Keratinocyte (primary cell): ENCODE results near the gene TTF1.

Source experiments
- CTCF ChIP-seq, 3 experiments: IDR thresholded peaks in 1 of 3; conservative IDR thresholded peaks in 1 of 3; optimal IDR thresholded peaks in 1 of 3; 2 replicates in 2 of 3; 3 replicates in 1 of 3; pipeline versions ENCODE3 to v1.5.1; 2011; ENCODE audit warnings: low read length in 3 of 3, mild to moderate bottlenecking in 3 of 3, moderate library complexity in 2 of 3, control low read depth in 1 of 3, inconsistent platforms in 1 of 3; ENCODE audit not compliant: insufficient read depth in 2 of 3; ENCODE audit errors: extremely low read depth in 1 of 3
- EZH2 ChIP-seq: IDR thresholded peaks from one replicate; pipeline ENCODE4 v1.6.1; 2012; ENCODE audit warnings: inconsistent platforms, mild to moderate bottlenecking, low read length, moderate library complexity

DNA sequence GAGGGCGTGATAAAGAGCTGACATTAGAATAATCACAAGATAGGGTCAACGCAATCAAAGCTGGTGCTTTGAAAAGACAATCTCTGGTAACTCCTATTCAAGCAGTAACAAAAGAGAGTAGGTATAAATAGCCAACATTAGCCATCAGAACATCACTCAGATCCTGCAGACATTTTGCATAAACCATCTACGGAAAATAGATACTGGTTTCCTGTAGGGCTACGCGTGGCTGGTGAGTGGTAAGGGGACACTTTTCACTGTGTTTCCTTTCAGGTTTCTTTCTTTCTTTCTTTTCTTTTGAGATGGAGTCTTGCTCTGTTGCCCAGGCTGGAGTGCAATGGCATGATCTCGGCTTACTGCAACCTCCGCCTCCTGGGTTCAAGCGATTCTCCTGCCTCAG, 22.3 kb downstream of the TTF1 start:
- TF ChIP-seq CTCF (optimal IDR thresholded peaks at IDR 0.05 in 1 of 3, IDR thresholded peaks at IDR 0.05 in 1 of 3, conservative IDR thresholded peaks at IDR 0.05 in 1 of 3; ENCODE audit: extremely low read depth in 1 of 3, insufficient read depth in 2 of 3, low read length in 3 of 3), result no peak
- no peak for TF ChIP-seq EZH2
